GM19438 (cell line): Measurements from ENCODE around the gene ROBO4.
A peak's percentile ranks its signal among the peaks of the same experiment; 100 is the strongest.

ENCODE experiments used
- ATAC-seq: cut with Tn5 transposase; IDR thresholded peaks from one replicate; pipeline ENCODE4 v1.9.1; 2021; ENCODE audit warnings: low read depth; ENCODE audit not compliant: unreplicated experiment

Gene ROBO4

DNA sequence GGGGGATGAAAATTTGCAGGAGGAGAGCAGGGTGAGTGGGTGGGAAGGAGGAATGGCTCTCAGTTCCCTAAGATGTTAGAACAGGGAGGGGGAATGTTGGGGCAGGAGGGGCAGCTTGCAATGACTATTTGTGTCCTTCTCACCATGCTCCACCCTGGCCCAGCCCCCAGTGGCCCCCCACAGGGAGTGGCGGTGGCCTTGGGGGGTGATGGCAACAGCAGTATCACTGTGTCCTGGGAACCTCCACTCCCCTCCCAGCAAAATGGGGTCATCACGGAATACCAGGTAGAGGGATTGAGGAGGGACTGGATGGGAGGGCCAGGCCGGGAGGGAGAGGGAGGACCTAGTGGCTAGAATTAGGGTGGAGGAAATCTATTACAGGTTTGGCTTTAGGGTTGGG lies 22.3 kb downstream of the ROBO4 start:
- ATAC-seq = no peak

DNA sequence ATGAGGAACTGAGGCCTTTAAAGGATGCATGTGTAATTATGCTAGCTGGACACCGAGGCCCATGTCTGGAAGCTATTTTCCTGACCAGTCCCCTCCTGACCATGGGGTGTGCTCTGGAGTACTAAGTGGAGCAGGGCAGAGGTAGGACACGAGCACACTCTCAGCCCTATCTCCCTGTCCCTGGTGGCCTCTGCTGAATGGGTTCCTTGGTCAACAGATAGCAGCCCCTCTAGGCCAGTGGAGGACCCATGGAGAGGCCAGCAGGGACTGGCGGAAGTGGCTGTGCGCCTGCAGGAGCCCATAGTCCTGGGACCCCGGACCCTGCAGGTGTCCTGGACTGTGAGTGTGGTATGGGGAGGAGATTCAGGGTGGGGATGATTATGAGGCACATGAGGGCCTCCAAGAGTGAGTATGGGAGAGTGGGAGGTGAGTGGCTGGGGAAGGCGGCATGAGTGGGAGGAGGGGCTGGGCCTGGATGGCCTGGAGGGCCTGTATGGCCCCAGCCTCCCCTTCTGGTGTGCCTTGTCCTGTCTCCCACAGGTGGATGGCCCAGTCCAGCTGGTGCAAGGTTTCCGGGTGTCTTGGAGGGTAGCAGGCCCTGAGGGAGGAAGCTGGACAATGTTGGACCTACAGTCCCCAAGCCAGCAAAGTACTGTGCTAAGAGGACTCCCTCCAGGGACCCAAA lies 23.0 kb downstream of the ROBO4 start:
- ATAC-seq = no peak

- ATAC-seq = no peak
These were observed 23.7 kb downstream of the ROBO4 start for GRCh38 chr11:124873951-124874350.

DNA sequence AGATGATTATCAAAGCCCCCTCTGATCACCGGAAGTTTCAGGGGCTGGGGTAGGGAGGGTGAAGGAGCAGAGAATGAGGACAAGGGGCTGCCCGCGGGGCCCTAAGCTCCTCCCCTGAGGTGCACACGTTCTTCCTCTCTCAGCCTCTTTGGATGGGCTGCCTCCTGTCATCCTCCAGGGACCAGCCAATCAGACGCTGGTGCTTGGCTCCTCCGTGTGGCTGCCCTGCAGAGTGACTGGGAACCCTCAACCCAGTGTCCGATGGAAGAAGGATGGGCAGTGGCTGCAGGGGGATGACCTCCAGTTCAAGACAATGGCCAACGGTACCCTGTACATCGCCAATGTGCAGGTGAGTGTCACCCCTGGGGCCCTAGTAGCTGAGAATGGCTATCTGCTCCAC lies 24.9 kb downstream of the ROBO4 start:
- ATAC-seq = no peak

- ATAC-seq = no peak
These were observed 25.4 kb downstream of the ROBO4 start for GRCh38 chr11:124872280-124872679.

DNA sequence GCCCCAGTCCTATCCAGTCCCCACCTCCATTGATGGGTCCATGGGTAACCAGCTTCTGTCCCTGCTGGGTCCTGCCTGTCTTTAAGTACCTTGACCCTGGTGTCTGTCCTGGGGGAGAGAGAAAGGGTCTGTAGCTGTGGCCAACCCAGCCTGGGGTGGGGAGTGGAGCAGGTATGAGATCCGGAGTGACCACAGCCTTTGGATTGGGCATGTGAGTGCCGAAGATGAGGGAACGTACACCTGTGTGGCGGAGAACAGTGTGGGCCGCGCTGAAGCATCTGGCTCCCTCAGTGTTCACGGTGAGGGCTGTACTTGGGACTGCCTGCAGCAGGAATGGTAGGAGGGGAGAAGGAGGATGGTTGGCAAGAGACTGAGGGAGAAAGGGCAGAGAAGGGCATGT lies 27.2 kb downstream of the ROBO4 start:
- ATAC-seq = no peak

GRCh38 chr11:124869856-124870387 lies 27.7 kb downstream of the ROBO4 start:
- ATAC-seq = no peak

- no peak for ATAC-seq
These were observed 28.3 kb downstream of the ROBO4 start for GRCh38 chr11:124869331-124869730.

GRCh38 chr11:124868331-124869274 lies 29.1 kb downstream of the ROBO4 start:
- ATAC-seq = no peak

DNA sequence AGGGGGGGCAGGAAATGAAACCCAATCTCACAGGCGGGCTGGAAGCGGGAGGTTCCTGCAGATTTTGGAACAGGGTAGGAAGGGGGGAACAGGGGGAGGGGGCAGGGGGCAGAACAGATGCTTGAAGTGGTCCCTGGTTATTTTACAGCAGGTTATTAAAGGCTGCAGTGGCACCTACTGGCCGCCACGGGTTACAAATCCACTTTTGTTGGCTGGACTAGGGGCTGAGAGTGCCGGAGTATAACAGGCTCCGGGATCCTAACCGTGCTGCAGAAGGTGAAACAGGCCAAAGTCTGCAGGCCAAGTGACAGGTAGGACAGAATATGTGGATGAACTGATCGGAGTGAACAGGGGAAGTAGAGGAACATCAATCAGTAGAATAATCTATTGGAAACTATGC lies 30.0 kb downstream of the ROBO4 start:
- peak; percentile 56 for ATAC-seq

GRCh38 chr11:124865902-124866851 lies 31.5 kb downstream of the ROBO4 start:
- peak; percentile 49 for ATAC-seq

DNA sequence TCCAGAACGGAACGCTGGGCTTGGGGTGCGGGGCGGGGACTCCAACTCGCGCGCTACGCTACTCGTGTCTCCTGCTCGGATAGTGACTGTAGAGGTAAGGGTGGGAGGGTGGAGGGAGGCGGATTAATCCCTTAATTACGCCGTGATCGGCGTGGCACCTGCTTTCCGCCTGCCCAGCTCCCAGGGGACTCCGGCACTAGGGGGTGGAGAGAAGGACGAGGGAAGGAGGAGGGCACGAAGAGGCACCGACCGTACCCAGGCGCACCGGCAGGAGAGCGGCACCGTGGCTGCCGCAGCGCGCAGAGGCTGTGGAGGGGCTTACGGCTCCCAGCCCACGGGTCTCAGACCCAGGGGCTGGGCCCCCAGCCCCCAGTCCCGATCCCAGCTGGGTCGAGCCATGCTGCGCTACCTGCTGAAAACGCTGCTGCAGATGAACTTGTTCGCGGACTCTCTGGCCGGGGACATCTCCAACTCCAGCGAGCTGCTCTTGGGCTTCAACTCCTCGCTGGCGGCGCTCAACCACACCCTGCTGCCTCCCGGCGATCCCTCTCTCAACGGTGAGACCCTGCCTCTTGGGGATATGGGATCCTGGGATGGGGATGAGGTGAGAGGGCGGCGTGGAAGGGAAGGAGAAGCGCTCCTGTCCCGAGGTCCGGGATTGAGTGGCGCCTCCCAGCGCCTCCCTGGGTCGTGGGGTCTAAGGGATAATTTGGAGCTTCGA lies 32.3 kb downstream of the ROBO4 start, which contains the start of gene ROBO3:
ROBO3 (plus strand) TSS at position 252 of the 721 bp plus-strand sequence; CDS start at position 398, 146 bp downstream.
- ATAC-seq = no peak

DNA sequence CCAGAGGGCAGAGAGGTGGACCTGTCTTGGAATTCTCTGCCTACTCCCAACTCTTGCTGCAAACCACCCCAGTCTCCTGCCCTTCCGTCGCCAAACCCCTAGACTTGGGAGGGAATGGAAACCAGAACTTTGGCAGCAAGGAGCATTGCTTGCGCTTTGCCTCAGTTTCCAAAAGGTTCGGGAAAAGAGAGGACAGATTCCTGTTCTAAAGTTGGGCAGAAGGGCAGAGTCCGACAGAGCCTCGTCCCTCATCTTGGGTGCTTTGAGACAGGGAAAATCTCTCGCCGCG lies 32.8 kb downstream of the ROBO4 start:
- ATAC-seq = no peak

DNA sequence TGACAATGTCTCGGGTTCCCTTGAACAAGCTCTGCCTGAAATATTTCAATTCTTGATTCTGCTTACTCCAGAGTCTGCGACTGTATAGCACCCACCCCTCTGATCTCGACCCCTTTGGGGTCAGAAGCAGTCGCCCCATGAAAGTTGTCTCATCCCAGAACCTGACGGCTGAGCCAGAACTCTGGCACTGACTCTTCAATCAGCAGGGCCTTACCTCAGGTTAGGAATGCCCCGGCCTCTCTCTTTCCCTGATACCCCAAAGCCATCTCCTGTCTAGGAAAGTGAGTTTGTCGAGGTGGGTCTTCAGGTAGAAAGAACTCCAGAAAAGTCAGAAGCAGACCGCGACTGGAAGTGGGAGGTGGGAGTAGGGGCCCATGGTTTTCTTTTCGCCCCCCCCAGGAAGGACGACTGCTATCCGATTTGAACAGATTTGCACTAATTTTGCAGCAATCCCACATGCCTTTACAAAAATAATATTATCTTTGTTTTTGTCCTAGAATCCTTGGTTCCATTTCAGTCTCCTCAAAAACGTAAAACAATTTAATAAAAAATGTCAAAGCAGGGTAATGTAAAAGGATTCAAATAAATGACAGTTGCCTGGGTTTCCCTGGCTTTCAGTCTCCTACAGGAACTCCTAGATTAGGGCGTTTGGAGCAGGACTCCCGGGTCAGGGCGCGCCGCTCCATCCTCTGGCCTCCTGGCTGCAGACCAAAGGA lies 33.3 kb downstream of the ROBO4 start:
- no peak for ATAC-seq

- no peak for ATAC-seq
These were observed 33.9 kb downstream of the ROBO4 start for GRCh38 chr11:124863826-124864165.

- no peak for ATAC-seq
These were observed 34.4 kb downstream of the ROBO4 start for GRCh38 chr11:124863137-124863825.

- ATAC-seq = no peak
These were observed 36.0 kb downstream of the ROBO4 start for GRCh38 chr11:124861670-124862069.

DNA sequence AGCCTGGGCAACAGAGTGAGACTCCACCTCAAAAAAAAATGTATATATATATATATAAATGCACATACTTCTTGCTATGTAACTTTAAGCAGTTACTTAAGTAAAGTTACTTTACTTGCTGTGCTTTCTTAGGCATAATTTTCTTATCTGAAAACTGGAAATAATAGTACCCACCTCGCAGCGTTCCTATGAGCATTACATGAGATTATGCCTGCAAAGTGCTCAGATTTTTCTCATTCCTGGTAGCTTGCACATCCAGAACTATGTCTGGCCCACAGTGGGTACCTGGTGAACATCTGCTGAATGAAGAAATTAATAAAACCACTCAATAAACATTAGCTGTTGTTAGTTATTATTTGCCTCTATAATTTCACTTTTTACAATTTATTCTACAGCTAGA lies 38.5 kb downstream of the ROBO4 start:
- ATAC-seq = no peak
